Omental fat pad (tissue), 4 donors: ENCODE data around the gene AP2A1. TPM values are rescaled to one million over a fixed set of nuclear protein-coding genes. Genes with fewer than 3 reads are reported as not detected.

Experiments
- ATAC-seq: fragments of 150-250 bp; one replicate; pipeline ENCODE4 v1.9.1; 2016; ENCODE audit warnings: mild to moderate bottlenecking, moderate library complexity; ENCODE audit not compliant: low FRiP score
- DNase-seq: peaks from one replicate; pipeline ENCODE4 v3.0.0-alpha.2; 2019; ENCODE audit warnings: low spot score
- total RNA-seq, 4 donors: library from RNA; depleted of rRNA; stranded (reverse); fragments of >200 nt; gene quantifications; one replicate each; pipeline ENCODE4 v1.1.0, GENCODE V29; 2016
- TF ChIP-seq, protein P1 (sequence below), 3 donors: fragments of 450-650 bp; IDR thresholded peaks; one replicate each; pipeline ENCODE4 v1.5.1; 2016 to 2017; ENCODE audit warnings: antibody characterized with exemption in 3 of 3, mild to moderate bottlenecking in 3 of 3, moderate library complexity in 2 of 3

The AP2A1 gene
- total RNA-seq, 4 donors from 2014 or later: 63.9 to 88.0 (median 72.4) TPM

DNA sequence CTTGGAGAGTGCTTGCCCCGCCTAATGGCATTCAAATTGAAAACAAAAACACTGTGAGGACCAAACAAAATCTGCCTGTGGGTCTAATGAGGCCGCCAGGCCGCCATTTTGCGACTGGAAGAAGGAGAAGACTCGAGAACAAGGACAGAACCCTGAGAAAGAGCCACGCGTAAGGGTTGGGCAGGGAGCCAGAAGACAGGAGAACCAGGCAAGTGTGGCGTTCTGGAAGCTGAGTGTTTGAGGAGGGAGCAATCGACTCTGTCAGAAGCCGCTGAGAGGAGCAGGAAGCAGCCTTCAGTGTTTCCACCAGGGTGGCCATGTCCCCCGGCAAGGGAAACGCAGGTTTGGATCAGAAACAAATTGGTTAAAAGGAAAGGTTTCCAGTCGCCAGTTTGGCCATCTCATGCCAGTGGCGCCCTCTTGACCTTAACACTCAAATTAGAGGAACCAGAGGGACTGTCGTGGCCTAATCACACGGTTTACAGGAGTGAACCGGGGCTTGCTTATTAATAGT, 74.0 kb downstream of the AP2A1 start:
- ATAC-seq (no peak), DNase-seq (no peak)
- TF ChIP-seq, protein P1, sequence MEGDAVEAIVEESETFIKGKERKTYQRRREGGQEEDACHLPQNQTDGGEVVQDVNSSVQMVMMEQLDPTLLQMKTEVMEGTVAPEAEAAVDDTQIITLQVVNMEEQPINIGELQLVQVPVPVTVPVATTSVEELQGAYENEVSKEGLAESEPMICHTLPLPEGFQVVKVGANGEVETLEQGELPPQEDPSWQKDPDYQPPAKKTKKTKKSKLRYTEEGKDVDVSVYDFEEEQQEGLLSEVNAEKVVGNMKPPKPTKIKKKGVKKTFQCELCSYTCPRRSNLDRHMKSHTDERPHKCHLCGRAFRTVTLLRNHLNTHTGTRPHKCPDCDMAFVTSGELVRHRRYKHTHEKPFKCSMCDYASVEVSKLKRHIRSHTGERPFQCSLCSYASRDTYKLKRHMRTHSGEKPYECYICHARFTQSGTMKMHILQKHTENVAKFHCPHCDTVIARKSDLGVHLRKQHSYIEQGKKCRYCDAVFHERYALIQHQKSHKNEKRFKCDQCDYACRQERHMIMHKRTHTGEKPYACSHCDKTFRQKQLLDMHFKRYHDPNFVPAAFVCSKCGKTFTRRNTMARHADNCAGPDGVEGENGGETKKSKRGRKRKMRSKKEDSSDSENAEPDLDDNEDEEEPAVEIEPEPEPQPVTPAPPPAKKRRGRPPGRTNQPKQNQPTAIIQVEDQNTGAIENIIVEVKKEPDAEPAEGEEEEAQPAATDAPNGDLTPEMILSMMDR (IDR thresholded peaks at IDR 0.05): no peak

DNA sequence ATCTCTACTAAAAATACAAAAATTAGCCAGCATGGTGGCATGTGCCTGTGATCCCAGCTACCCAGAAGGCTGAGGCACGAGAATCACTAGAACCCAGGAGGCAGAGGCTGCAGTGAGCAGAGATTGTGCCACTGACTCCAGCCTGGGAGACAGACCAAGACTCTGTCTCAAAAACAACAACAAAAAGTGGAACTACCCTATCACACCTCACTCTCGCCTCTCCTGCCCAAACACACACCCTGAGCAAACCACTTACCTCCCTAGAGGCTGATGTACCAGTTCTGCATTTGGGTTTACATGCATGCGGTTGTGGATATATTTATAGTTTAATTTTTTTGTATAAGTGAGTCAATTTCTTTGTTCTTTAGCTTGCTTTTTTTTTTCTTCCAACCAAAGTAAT, 76.5 kb downstream of the AP2A1 start:
- ATAC-seq (no peak), DNase-seq (no peak)
- TF ChIP-seq, protein P1 (IDR thresholded peaks at IDR 0.05): no peak

DNA sequence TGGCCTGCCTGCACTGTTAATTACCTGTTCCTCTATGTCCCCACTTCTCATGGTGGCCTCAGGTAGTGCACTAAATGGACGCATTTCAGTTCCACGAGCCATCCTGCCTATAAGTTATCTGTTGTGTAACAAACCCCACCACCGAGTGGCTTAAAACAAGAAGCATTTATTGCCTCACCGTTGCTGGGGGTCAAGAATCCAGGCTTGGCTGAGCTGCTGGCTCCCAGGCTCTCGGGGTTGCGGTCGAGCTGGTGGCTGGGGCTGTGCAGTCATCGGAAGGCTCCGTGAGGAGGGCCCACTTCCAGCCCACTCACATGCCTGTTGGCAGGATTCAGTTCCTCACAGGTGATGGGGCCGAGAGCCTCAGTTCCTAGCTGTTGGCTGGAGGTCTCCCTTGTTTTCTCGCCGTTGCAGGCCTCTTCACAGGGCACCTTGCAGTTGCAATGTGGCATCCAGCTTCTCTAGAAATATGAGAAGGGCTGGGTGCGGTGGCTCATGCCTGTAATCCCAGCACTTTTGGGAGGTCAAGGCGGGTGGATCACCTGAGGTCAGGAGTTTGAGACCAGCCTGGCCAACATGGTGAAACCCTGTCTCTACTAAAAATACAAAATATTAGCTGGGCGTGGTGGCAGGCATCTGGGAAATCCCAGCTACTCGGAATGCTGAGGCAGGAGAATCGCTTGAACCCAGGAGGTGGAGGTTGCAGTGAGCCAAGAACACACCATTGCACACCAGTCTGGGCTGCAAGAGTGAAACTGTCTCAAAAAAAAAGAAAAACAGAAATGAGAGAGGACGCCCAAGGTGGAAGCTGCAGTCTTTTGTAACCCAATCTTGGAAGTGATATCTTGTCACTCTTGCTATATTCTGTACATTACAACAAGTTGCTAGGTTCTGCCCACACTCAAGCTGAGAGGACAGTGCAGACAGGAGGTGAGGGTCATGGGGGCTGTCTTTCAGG, 77.6 kb downstream of the AP2A1 start:
- DNase-seq: no peak
- TF ChIP-seq, protein P1 (IDR thresholded peaks at IDR 0.05): no peak
- ATAC-seq: no peak

DNA sequence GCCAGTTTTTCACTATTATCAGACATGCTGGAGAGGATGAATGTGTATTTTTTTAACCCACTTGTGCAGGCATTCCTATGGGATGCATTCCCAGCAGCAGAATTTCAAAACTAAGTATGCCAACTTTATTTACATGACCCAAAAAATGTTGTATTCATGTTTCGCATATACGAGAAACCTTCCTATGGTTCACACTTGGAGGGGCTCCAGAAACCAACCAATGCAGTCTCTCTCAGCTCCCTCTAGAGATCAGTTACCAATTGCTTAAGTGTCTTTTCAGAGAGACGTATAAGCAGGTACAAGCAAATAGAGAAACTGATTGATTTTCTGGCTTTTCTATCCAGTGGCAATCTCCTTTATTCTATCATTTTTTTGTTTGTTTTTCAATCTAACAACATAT, 78.6 kb downstream of the AP2A1 start:
- TF ChIP-seq, protein P1 (IDR thresholded peaks at IDR 0.05): no peak
- DNase-seq (no peak), ATAC-seq (no peak)

DNA sequence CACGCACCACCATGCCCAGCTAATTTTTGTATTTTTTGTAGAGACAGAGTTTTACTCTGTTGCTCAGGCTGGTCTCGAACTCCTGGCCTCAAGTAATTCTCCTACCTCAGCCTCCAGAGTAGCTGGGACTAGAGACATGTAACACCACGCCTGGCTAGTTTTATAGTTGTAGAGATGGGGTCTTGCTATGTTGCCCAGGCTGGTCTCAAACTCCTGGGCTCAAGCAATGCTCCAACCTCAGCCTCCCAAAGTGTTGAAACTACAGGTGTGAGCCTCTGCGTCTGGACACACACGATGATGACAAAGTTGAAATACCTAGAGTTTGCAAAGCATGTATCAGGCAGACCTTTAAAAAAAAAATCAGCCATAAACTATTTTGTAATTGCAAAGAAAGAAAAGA, 79.6 kb downstream of the AP2A1 start:
- ATAC-seq: no peak
- TF ChIP-seq, protein P1 (IDR thresholded peaks at IDR 0.05): no peak

DNA sequence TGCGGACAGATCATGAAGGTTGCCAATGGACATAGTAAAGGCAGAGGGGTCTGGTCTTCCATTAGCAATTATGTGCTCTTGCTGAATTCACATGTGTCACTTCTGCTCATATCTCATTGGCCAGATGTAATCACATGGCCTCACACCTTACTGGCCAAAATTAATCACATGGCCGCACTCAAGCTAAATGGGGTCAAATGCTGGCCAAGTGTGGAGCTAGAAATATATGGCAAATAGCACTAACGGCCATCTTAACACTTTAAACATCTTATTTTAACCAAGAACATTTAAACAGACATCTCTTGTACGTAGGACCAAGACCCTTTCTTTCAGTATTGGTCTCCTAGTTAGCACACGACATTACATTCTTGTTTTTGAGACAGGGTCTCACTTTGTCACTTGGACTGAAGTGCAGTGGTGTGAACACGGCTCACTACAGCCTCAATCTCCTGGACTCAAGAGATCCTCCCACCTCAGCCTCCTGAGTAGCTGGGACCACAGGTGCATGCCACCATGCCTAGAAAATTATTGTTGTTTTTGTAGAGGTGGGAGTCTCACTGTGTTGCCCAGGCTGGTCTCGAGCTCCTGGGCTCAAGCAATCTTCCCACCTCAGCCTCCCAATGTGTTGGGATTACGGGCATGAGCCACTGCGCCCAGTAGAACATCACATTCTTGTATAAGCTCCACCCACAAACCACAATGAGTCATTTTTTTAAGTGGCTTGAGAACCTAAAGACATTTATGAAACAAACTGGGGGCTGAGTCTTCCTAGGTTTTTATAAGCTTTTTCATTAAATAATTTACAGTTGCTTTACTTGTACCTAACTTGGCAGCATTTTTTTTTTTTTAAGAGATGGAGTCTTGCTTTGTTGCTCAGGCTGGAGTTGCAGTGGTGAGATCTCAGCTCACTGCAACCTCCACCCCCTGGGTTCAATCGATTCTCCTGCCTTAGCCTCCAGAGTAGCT, 81.2 kb downstream of the AP2A1 start:
- TF ChIP-seq, protein P1 (IDR thresholded peaks at IDR 0.05): no peak
- ATAC-seq (no peak), DNase-seq (no peak)

More for the DNA sequence above, 79.6 kb downstream of the AP2A1 start:
- no peak for DNase-seq
